Endodermal cell (in vitro differentiated cells): ENCODE data around the gene CHTF8. TPM values are rescaled to one million over a fixed set of nuclear protein-coding genes. Genes with fewer than 3 reads are reported as not detected.

Experiments used
- DNase-seq: peaks from one replicate; pipeline ENCODE4 v3.0.0-alpha.2; 2017
- H3K27ac ChIP-seq: 2 replicates; pipeline ENCODE4 v1.5.1; 2013; ENCODE audit warnings: mild to moderate bottlenecking, low read depth, low read length, moderate library complexity
- H3K27me3 ChIP-seq: 2 replicates; pipeline ENCODE4 v1.6.1; 2013; ENCODE audit warnings: mild to moderate bottlenecking, low read length, moderate library complexity; ENCODE audit not compliant: insufficient read depth, control insufficient read depth, poor library complexity, severe bottlenecking
- H3K36me3 ChIP-seq: 2 replicates; pipeline ENCODE4 v1.7.0; 2013; ENCODE audit warnings: mild to moderate bottlenecking, low read length, moderate library complexity; ENCODE audit not compliant: control insufficient read depth, insufficient read depth
- H3K4me1 ChIP-seq: one replicate; pipeline ENCODE4 v1.7.0; 2013; ENCODE audit warnings: low read length; ENCODE audit not compliant: control insufficient read depth, insufficient read depth
- H3K4me3 ChIP-seq: 2 replicates; pipeline ENCODE4 v1.5.1; 2013; ENCODE audit warnings: mild to moderate bottlenecking, low read length, moderate library complexity
- H3K9ac ChIP-seq: 2 replicates; pipeline ENCODE4 v1.6.1; 2013; ENCODE audit warnings: mild to moderate bottlenecking, low read length, moderate library complexity; ENCODE audit not compliant: poor library complexity, severe bottlenecking; ENCODE audit errors: extremely low read depth
- H3K9me3 ChIP-seq: 2 replicates; pipeline ENCODE4 v1.6.1; 2013; ENCODE audit warnings: mild to moderate bottlenecking, low read length, moderate library complexity; ENCODE audit not compliant: control insufficient read depth
- H3K27ac Mint-ChIP-seq: 2 replicates; pipeline ENCODE4 v1.8.0; 2020; ENCODE audit warnings: mixed read lengths
- H3K27me3 Mint-ChIP-seq: 2 replicates; pipeline ENCODE4 v1.8.0; 2021; ENCODE audit warnings: mild to moderate bottlenecking, mixed read lengths; ENCODE audit not compliant: insufficient read depth
- H3K36me3 Mint-ChIP-seq: 2 replicates; pipeline ENCODE4 v1.8.0; 2020; ENCODE audit warnings: low read depth, mixed read lengths
- H3K4me1 Mint-ChIP-seq: 2 replicates; pipeline ENCODE4 v1.8.0; 2020; ENCODE audit warnings: mixed read lengths
- H3K4me3 Mint-ChIP-seq: 2 replicates; pipeline ENCODE4 v1.8.0; 2020; ENCODE audit warnings: mild to moderate bottlenecking, moderate library complexity, mixed read lengths
- H3K9me3 Mint-ChIP-seq: 2 replicates; pipeline ENCODE4 v1.8.0; 2020; ENCODE audit warnings: mild to moderate bottlenecking, mixed read lengths
- WGBS, 2 experiments: methylation state at CpG; one replicate each; pipeline versions ENCODE4 v1.1.5 to v1.1.7; 2013; ENCODE audit warnings: missing lambda C conversion rate in 2 of 2, mixed read lengths in 1 of 2; ENCODE audit not compliant: insufficient coverage in 1 of 2, insufficient read length in 1 of 2; 5-methylcytosine and 5-hydroxymethylcytosine counted together
- total RNA-seq, 2 donors: library from RNA; stranded (reverse); fragmentation: NEBNext Ultra II Directional in 1 of 2; extraction: Animal tissue kit (Norgen Biotek cat#: 25700) in 1 of 2; gene quantifications; 2 replicates in 1 of 2; 3 replicates in 1 of 2; pipeline ENCODE4 v1.2.1, GENCODE V29; 2021
- TF ChIP-seq, protein P1 (sequence below): fragments of 200-600 bp; sonication (generic); conservative IDR thresholded peaks from 2 replicates; pipeline ENCODE4 v1.5.0; 2021; ENCODE audit warnings: antibody characterized with exemption, mild to moderate bottlenecking

The CHTF8 gene
- total RNA-seq, 2 donors from 2014 or later = 105 to 142 TPM

DNA sequence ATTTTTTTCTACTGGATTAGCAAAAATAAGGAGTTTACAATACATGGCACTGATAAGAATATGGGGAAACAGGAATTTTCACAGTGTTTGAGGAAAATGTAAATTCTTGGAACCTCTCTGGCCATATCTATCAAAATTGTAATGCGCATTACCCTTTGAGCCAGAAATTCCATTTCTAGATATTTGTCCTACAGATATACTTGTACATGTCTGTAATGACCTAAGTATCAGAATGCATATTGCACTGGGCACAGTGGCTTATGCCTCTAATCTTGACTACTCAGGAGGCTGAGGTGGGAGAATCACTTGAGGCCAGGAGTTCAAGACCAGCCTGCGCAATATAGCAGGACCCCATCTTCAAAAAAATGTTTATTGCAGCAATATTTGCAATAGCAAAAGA, 52.7 kb downstream of the CHTF8 start:
- TF ChIP-seq, protein P1, sequence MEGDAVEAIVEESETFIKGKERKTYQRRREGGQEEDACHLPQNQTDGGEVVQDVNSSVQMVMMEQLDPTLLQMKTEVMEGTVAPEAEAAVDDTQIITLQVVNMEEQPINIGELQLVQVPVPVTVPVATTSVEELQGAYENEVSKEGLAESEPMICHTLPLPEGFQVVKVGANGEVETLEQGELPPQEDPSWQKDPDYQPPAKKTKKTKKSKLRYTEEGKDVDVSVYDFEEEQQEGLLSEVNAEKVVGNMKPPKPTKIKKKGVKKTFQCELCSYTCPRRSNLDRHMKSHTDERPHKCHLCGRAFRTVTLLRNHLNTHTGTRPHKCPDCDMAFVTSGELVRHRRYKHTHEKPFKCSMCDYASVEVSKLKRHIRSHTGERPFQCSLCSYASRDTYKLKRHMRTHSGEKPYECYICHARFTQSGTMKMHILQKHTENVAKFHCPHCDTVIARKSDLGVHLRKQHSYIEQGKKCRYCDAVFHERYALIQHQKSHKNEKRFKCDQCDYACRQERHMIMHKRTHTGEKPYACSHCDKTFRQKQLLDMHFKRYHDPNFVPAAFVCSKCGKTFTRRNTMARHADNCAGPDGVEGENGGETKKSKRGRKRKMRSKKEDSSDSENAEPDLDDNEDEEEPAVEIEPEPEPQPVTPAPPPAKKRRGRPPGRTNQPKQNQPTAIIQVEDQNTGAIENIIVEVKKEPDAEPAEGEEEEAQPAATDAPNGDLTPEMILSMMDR = no peak
- peaks cover 6% of the 10 kb centered on the region for H3K4me1 ChIP-seq
- Mint-ChIP-seq H3K4me3 (no peak overlapping the region), H3K27ac (no peak overlapping the region), H3K4me1 (peaks cover 25% of the 10 kb centered on the region), H3K36me3 (no peaks in the 10 kb centered on the region), H3K27me3 (no peaks in the 10 kb centered on the region), H3K9me3 (no peaks in the 10 kb centered on the region)
- no peak overlapping the region for H3K4me3 ChIP-seq
- no peak for DNase-seq
- no peak overlapping the region for H3K27ac ChIP-seq
- no peaks in the 10 kb centered on the region for H3K27me3 ChIP-seq
- 100% methylated on average over 2 of the region's 2 CpGs; no CpG with 5 or more reads in 1 of the 2 experiments for WGBS, 2 experiments
- no peaks in the 10 kb centered on the region for H3K9me3 ChIP-seq
- H3K36me3 ChIP-seq = no peaks in the 10 kb centered on the region
- H3K9ac ChIP-seq = no peak overlapping the region

DNA sequence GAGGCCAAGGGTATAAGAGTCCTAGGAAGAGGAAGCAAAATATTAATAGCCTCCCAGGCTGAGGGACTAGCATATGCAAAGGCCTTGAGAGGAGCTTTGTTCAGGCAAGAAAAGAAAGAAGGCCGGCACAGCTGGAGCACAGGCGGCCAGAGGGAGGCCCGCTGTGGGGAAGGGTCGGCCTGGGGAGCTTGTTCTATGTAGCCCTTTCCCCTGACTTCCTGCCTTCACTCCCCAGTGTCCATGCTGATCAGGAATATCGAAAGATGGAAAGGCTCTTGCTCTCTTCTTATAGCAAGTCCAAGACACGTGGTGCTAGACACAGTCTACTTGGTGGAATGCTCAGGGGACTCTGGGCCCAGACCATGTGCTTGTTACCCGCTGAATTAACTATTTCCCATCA, 54.3 kb downstream of the CHTF8 start:
- no peak overlapping the region for H3K9ac ChIP-seq
- TF ChIP-seq, protein P1 = no peak
- peak; percentile 84 for DNase-seq
- Mint-ChIP-seq H3K27me3 (peaks cover 11% of the 10 kb centered on the region), H3K4me1 (peaks cover 17% of the 10 kb centered on the region), H3K27ac (no peak overlapping the region), H3K9me3 (no peaks in the 10 kb centered on the region), H3K36me3 (no peaks in the 10 kb centered on the region), H3K4me3 (no peak overlapping the region)
- no peak overlapping the region for H3K4me3 ChIP-seq
- H3K4me1 ChIP-seq = peaks cover 2% of the 10 kb centered on the region
- WGBS, 2 experiments = 35 to 47% methylated on average over 6 to 7 of the region's 7 CpGs
- peaks cover 16% of the 10 kb centered on the region for H3K27me3 ChIP-seq
- no peaks in the 10 kb centered on the region for H3K36me3 ChIP-seq
- no peak overlapping the region for H3K27ac ChIP-seq
- H3K9me3 ChIP-seq = no peaks in the 10 kb centered on the region

DNA sequence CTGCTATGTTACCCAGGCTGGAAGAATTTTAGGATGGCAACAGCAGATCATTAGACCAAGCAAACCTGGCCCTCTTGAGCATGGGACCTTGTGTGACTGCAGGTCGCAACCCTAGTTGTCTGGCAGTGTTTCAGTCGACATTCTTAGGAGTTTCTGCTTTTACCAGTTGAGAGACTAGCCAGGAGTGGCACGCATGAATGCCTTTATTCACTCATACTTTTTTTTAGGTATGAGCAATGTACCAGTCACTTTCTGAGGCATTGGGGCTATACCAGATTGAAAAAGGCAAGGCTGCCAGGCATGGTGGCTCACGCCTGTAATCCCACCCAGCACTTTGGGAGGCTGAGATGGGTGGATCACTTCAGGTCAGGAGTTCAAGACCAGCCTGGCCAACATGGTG, 55.1 kb downstream of the CHTF8 start:
- Histone ChIP-seq H3K27me3 (peaks cover 22% of the 10 kb centered on the region), H3K36me3 (no peaks in the 10 kb centered on the region), H3K4me1 (peaks cover 2% of the 10 kb centered on the region), H3K9ac (no peak overlapping the region), H3K27ac (no peak overlapping the region), H3K4me3 (no peak overlapping the region), H3K9me3 (no peaks in the 10 kb centered on the region)
- TF ChIP-seq, protein P1 = no peak
- Mint-ChIP-seq H3K27me3 (peaks cover 16% of the 10 kb centered on the region), H3K4me3 (no peak overlapping the region), H3K4me1 (peaks cover 26% of the 10 kb centered on the region), H3K9me3 (no peaks in the 10 kb centered on the region), H3K36me3 (no peaks in the 10 kb centered on the region), H3K27ac (no peak overlapping the region)
- 76 to 92% methylated on average over 4 of the region's 4 CpGs for WGBS, 2 experiments
- no peak for DNase-seq
